Dendritic cell treated with granulocyte-macrophage colony-stimulating factor and Interleukin-4, amounts not matched to agents 40 ng/mL and 50 ng/mL, for 4 days (primary cell): ENCODE measurements around the gene SLC25A14.
"Not testable (repeated sequence)": the region's sequence is repeated elsewhere in the genome, so short reads cannot be mapped to it uniquely, and the experiment has no call there.

Source experiments
- H3K27ac Mint-ChIP-seq: one replicate; pipeline ENCODE4 v1.8.0; 2022; ENCODE audit warnings: mild to moderate bottlenecking, mixed read lengths
- H3K27me3 Mint-ChIP-seq: one replicate; pipeline ENCODE4 v1.8.0; 2022; ENCODE audit warnings: mild to moderate bottlenecking, mixed read lengths
- H3K36me3 Mint-ChIP-seq: one replicate; pipeline ENCODE4 v1.8.0; 2022; ENCODE audit warnings: low read depth, mixed read lengths
- H3K4me1 Mint-ChIP-seq: one replicate; pipeline ENCODE4 v1.8.0; 2022; ENCODE audit warnings: low read depth, mixed read lengths
- H3K4me3 Mint-ChIP-seq: one replicate; pipeline ENCODE4 v1.8.0; 2022; ENCODE audit warnings: mild to moderate bottlenecking, moderate library complexity, mixed read lengths
- H3K9me3 Mint-ChIP-seq: one replicate; pipeline ENCODE4 v1.8.0; 2022; ENCODE audit warnings: mixed read lengths
- intact Hi-C: fragments of 100-400 bp; cut with micrococcal nuclease; formaldehyde crosslinking; loops from one replicate; pipeline ENCODE4 v1.15.0; 2022

SLC25A14 gene

GRCh38 chrX:130336531-130336930, 3.2 kb upstream of the SLC25A14 start:
- H3K9me3 Mint-ChIP-seq, result no peaks in the 10 kb centered on the region

GRCh38 chrX:130338869-130339268, 850 bp upstream of the SLC25A14 start:
- H3K27me3 Mint-ChIP-seq, H3K27ac Mint-ChIP-seq, H3K9me3 Mint-ChIP-seq: not testable (repeated sequence)
- Mint-ChIP-seq H3K4me3 (peak overlapping the region; percentile 96), H3K36me3 (peaks cover 10% of the 10 kb centered on the region), H3K4me1 (peaks cover 20% of the 10 kb centered on the region)
- intact Hi-C loops, result loop anchor here (5.0 kb wide), 2 partner anchors 72 to 563 kb away; partner anchors contain the start of genes ENOX2 and ZNF280C

More at GRCh38 chrX:130336531-130336930, 3.2 kb upstream of the SLC25A14 start:
- H3K36me3 Mint-ChIP-seq, result peaks cover 10% of the 10 kb centered on the region
- intact Hi-C loops, result loop anchor here (5.0 kb wide), 2 partner anchors 69 to 566 kb away; partner anchors contain the start of genes ENOX2 and ZNF280C
- H3K27ac Mint-ChIP-seq, result no peak overlapping the region
- no peak overlapping the region for H3K4me3 Mint-ChIP-seq
- H3K4me1 Mint-ChIP-seq, result peaks cover 20% of the 10 kb centered on the region
- H3K27me3 Mint-ChIP-seq, result no peaks in the 10 kb centered on the region

- H3K36me3 Mint-ChIP-seq, result peaks cover 10% of the 10 kb centered on the region
- no peaks in the 10 kb centered on the region for H3K27me3 Mint-ChIP-seq
- peak overlapping the region; percentile 83 for H3K27ac Mint-ChIP-seq
- H3K4me3 Mint-ChIP-seq, result peak overlapping the region; percentile 96
- peaks cover 20% of the 10 kb centered on the region for H3K4me1 Mint-ChIP-seq
- H3K9me3 Mint-ChIP-seq, result no peaks in the 10 kb centered on the region
- intact Hi-C loops, result loop anchor here (5.0 kb wide), 1 partner anchor 577 kb away; no protein-coding TSS in a partner anchor
These were observed 552 bp downstream of the SLC25A14 start for GRCh38 chrX:130340271-130340670.

GRCh38 chrX:130343411-130343810, 3.7 kb downstream of the SLC25A14 start:
- H3K4me1 Mint-ChIP-seq, result peaks cover 20% of the 10 kb centered on the region
- no peaks in the 10 kb centered on the region for H3K27me3 Mint-ChIP-seq
- intact Hi-C loops, result loop anchor here (5.0 kb wide), 1 partner anchor 574 kb away; no protein-coding TSS in a partner anchor
- H3K36me3 Mint-ChIP-seq, result peaks cover 10% of the 10 kb centered on the region
- H3K27ac Mint-ChIP-seq, result no peak overlapping the region
- H3K9me3 Mint-ChIP-seq, result no peaks in the 10 kb centered on the region
- H3K4me3 Mint-ChIP-seq, result no peak overlapping the region

GRCh38 chrX:130347321-130347720, 7.6 kb downstream of the SLC25A14 start:
- peaks cover 6% of the 10 kb centered on the region for H3K36me3 Mint-ChIP-seq
- H3K4me3 Mint-ChIP-seq, result no peak overlapping the region
- intact Hi-C loops, result no loop called here
- no peaks in the 10 kb centered on the region for H3K27me3 Mint-ChIP-seq
- H3K27ac Mint-ChIP-seq, result no peak overlapping the region
- H3K4me1 Mint-ChIP-seq, result no peaks in the 10 kb centered on the region
- H3K9me3 Mint-ChIP-seq, result no peaks in the 10 kb centered on the region

- Mint-ChIP-seq H3K27me3 (no peaks in the 10 kb centered on the region), H3K27ac (no peak overlapping the region)
- intact Hi-C loops, result no loop called here
These were observed 11.8 kb downstream of the SLC25A14 start for GRCh38 chrX:130351567-130351966.

GRCh38 chrX:130352050-130352449, 12.3 kb downstream of the SLC25A14 start:
- H3K27me3 Mint-ChIP-seq, H3K9me3 Mint-ChIP-seq, intact Hi-C loops, H3K4me3 Mint-ChIP-seq, H3K27ac Mint-ChIP-seq, H3K4me1 Mint-ChIP-seq: not testable (repeated sequence)
- peaks cover 19% of the 10 kb centered on the region for H3K36me3 Mint-ChIP-seq

More at GRCh38 chrX:130351567-130351966, 11.8 kb downstream of the SLC25A14 start:
- no peaks in the 10 kb centered on the region for H3K4me1 Mint-ChIP-seq
- peaks cover 14% of the 10 kb centered on the region for H3K36me3 Mint-ChIP-seq
- no peak overlapping the region for H3K4me3 Mint-ChIP-seq
- no peaks in the 10 kb centered on the region for H3K9me3 Mint-ChIP-seq

GRCh38 chrX:130376077-130376476, 36.4 kb downstream of the SLC25A14 start:
- no peaks in the 10 kb centered on the region for H3K9me3 Mint-ChIP-seq
- peaks cover 10% of the 10 kb centered on the region for H3K36me3 Mint-ChIP-seq
- no peaks in the 10 kb centered on the region for H3K27me3 Mint-ChIP-seq
- no peak overlapping the region for H3K27ac Mint-ChIP-seq
- intact Hi-C loops, result no loop called here
- no peaks in the 10 kb centered on the region for H3K4me1 Mint-ChIP-seq
- no peak overlapping the region for H3K4me3 Mint-ChIP-seq

GRCh38 chrX:130378024-130378669, 38.4 kb downstream of the SLC25A14 start:
- no peaks in the 10 kb centered on the region for H3K36me3 Mint-ChIP-seq
- H3K4me3 Mint-ChIP-seq, result no peak overlapping the region
- peaks cover 3% of the 10 kb centered on the region for H3K27me3 Mint-ChIP-seq
- intact Hi-C loops, result no loop called here
- no peak overlapping the region for H3K27ac Mint-ChIP-seq
- no peaks in the 10 kb centered on the region for H3K9me3 Mint-ChIP-seq
- no peaks in the 10 kb centered on the region for H3K4me1 Mint-ChIP-seq

- Mint-ChIP-seq H3K36me3 (no peaks in the 10 kb centered on the region), H3K27me3 (peaks cover 4% of the 10 kb centered on the region), H3K4me3 (no peak within 1 kb of the TSS), H3K4me1 (no peaks in the 10 kb centered on the region), H3K9me3 (no peaks in the 10 kb centered on the region), H3K27ac (no peak within 1 kb of the TSS)
- intact Hi-C loops, result no loop called here
These were observed 45.8 kb downstream of the SLC25A14 start, which contains the start of gene GPR119 for GRCh38 chrX:130385520-130385919. GPR119 (minus strand) TSS chrX:130385674; CDS start chrX:130385447, 227 bp downstream.

GRCh38 chrX:130386408-130386808, 46.7 kb downstream of the SLC25A14 start:
- no peaks in the 10 kb centered on the region for H3K4me1 Mint-ChIP-seq
- intact Hi-C loops, result no loop called here
- peaks cover 4% of the 10 kb centered on the region for H3K27me3 Mint-ChIP-seq
- H3K36me3 Mint-ChIP-seq, result no peaks in the 10 kb centered on the region
- H3K4me3 Mint-ChIP-seq, result no peak overlapping the region
- no peaks in the 10 kb centered on the region for H3K9me3 Mint-ChIP-seq
- H3K27ac Mint-ChIP-seq, result no peak overlapping the region

GRCh38 chrX:130393451-130394074, 53.8 kb downstream of the SLC25A14 start:
- H3K27me3 Mint-ChIP-seq, result peaks cover 13% of the 10 kb centered on the region
- no peaks in the 10 kb centered on the region for H3K4me1 Mint-ChIP-seq
- no peak overlapping the region for H3K4me3 Mint-ChIP-seq
- no peaks in the 10 kb centered on the region for H3K36me3 Mint-ChIP-seq
- intact Hi-C loops, result no loop called here
- no peak overlapping the region for H3K27ac Mint-ChIP-seq
- H3K9me3 Mint-ChIP-seq, result no peaks in the 10 kb centered on the region

- Mint-ChIP-seq H3K36me3 (no peaks in the 10 kb centered on the region), H3K4me1 (no peaks in the 10 kb centered on the region), H3K27me3 (peaks cover 22% of the 10 kb centered on the region), H3K9me3 (no peaks in the 10 kb centered on the region), H3K4me3 (no peak overlapping the region), H3K27ac (no peak overlapping the region)
- intact Hi-C loops, result loop anchor here (5.0 kb wide), 1 partner anchor 522 kb away; no protein-coding TSS in a partner anchor
These were observed 55.6 kb downstream of the SLC25A14 start for GRCh38 chrX:130395341-130395740.

GRCh38 chrX:130401415-130402207, 61.9 kb downstream of the SLC25A14 start, which contains the start of gene RBMX2:
RBMX2 (plus strand) TSS chrX:130401987; CDS start chrX:130402033, 46 bp downstream.
- H3K36me3 Mint-ChIP-seq, result peaks cover 35% of the 10 kb centered on the region
- no peaks in the 10 kb centered on the region for H3K9me3 Mint-ChIP-seq

More at GRCh38 chrX:130401415-130402207, 61.9 kb downstream of the SLC25A14 start, which contains the start of gene RBMX2:
- Mint-ChIP-seq H3K27ac (peak within 1 kb of the TSS; percentile 92), H3K4me1 (peaks cover 10% of the 10 kb centered on the region), H3K27me3 (peaks cover 18% of the 10 kb centered on the region), H3K4me3 (peak within 1 kb of the TSS; percentile 98)
- intact Hi-C loops, result loop anchor here (5.0 kb wide), 1 partner anchor 501 kb away; the partner anchor contains the start of gene ENOX2
